Suprapubic skin (tissue), 4 donors: ENCODE data around the gene SLC26A8.

Source experiments
- CTCF ChIP-seq, 2 donors: fragments of 200-600 bp in 1 of 2; fragments of 450-650 bp in 1 of 2; sonication (generic) in 1 of 2; IDR thresholded peaks; one replicate each; pipeline ENCODE4 v1.5.1; 2016 to 2019; ENCODE audit warnings: antibody characterized with exemption in 2 of 2, mild to moderate bottlenecking in 1 of 2, moderate library complexity in 1 of 2
- EP300 ChIP-seq: sonication (generic); formaldehyde crosslinking; IDR thresholded peaks from one replicate; pipeline ENCODE4 v1.6.1; 2017; ENCODE audit warnings: antibody characterized with exemption
- POLR2A ChIP-seq, 2 donors: fragments of 450-650 bp; IDR thresholded peaks; one replicate each; pipeline ENCODE4 v1.6.1; 2017; ENCODE audit warnings: antibody characterized with exemption in 2 of 2, mild to moderate bottlenecking in 2 of 2, moderate library complexity in 2 of 2
- POLR2AphosphoS5 ChIP-seq, 3 donors: sonication (generic); formaldehyde crosslinking; IDR thresholded peaks; one replicate each; pipeline ENCODE4 v1.6.1; 2017; ENCODE audit warnings: antibody characterized with exemption in 3 of 3

- no peak for TF ChIP-seq CTCF (IDR thresholded peaks at IDR 0.05)
- TF ChIP-seq POLR2A (IDR thresholded peaks at IDR 0.05): no peak
- no peak for TF ChIP-seq POLR2AphosphoS5 (IDR thresholded peaks at IDR 0.05)
- no peak for TF ChIP-seq EP300
Observed at GRCh38 chr6:35900448-35900847, 124.0 kb downstream of the SLC26A8 start.
